ENCODE measurements around the gene MKNK2. TPM values are rescaled to one million over a fixed set of nuclear protein-coding genes. Genes with fewer than 3 reads are reported as not detected.

The MKNK2 gene
- total RNA-seq, 1 experiment from 2014 or later: 271 TPM

DNA sequence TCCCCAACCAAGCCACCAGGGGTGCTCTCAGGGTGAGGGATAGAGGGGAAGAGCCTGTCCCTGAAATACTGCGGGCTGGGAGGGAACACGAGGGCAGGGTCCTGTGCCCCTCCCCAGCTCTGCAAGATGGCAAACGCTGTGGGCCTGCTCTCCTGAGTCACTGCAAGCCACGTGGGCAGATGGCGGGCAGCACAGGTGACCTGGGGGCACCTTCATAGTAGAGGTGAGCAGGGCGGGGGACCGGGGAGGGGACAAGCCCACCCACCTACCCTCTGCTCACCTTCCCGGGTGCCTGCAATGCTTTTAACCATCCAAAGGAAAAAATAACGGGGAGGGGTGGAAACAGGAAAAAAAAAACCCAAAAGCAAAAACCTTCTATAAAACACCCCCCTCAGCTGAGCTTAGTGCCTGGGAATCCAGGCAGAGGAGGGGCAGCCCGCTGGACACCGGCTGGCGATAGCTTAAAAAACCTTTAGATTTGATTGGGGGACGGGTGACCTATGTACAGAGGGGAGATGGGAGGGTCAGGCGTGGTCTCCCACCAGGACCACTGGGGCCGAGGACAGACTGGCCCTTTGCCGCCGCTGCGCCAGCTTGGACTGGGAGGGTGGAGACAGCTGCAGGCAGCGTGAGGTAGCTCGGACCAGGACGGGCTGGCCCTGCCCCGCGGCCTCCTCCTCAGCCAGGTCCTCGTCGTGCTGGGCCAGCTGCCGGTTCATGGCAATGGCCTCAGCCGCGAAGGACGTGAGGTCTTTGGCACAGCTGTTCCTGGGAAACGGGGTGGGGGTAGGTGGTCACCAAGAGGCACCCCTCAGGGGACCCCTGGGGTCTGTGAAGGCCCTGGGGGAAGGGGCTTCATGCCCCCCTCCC, 11.7 kb downstream of the MKNK2 start:
- ATAC-seq (no peak), DNase-seq (ENCODE audit: low read depth, low spot score) (no peak)
- Histone ChIP-seq H3K27ac (ENCODE audit: low read depth, low read length) (no peak overlapping the region), H3K36me3 (ENCODE audit: control insufficient read depth in 1 of 2, insufficient read depth in 2 of 2, low read length in 2 of 2) (peaks cover 14 to 26% of the 10 kb centered on the region in 2 experiments; a peak in 2 of 4 replicates), H3K79me2 (ENCODE audit: insufficient read depth, low read length) (peaks cover 11% of the 10 kb centered on the region; the same call in 1 of the 2 replicates), H3K4me1 (ENCODE audit: control insufficient read depth in 1 of 2, insufficient read depth in 2 of 2, low read length in 2 of 2) (peaks cover 26 to 46% of the 10 kb centered on the region in 2 experiments), H3K9me3 (ENCODE audit: control insufficient read depth in 1 of 2, insufficient read depth in 1 of 2, low read depth in 1 of 2, low read length in 2 of 2) (peaks cover 0 to 11% of the 10 kb centered on the region in 2 experiments; a peak in 1 of 4 replicates), H3K9me2 (ENCODE audit: insufficient read depth) (no peaks in the 10 kb centered on the region), H3K9ac (ENCODE audit: low read length) (no peak overlapping the region), H3K27me3 (ENCODE audit: insufficient read depth, low read length) (no peaks in the 10 kb centered on the region), H3K4me2 (ENCODE audit: low read length) (no peak overlapping the region), H4K20me1 (ENCODE audit: insufficient read depth) (no peaks in the 10 kb centered on the region), H2AFZ (ENCODE audit: low read depth, low read length, poor library complexity, severe bottlenecking) (no peak overlapping the region), H3K4me3 (replicated peaks in 1 of 2; ENCODE audit: low read depth in 1 of 2, low read length in 2 of 2) (no peak overlapping the region)
- TF ChIP-seq RAD21 (IDR thresholded peaks at IDR 0.05; ENCODE audit: low read depth) (no peak), SIN3A (IDR thresholded peaks at IDR 0.05; ENCODE audit: low read depth) (peak; percentile 18; the same call in 1 of the 2 replicates)
- CTCF ChIA-PET: no interaction called here
- RAD21 ChIA-PET (ENCODE audit: low non-redundant PET in 1 of 2, low total read pairs in 2 of 2, uncharacterized antibody in 2 of 2, unreplicated experiment in 2 of 2): interaction anchor here in 1 of 2 experiments (0.6 kb wide), 1 partner anchor 16 kb away, joined by 3 read pairs; no protein-coding TSS in a partner anchor
- intact Hi-C loops (cut with micrococcal nuclease): no loop called here
- no TSS peak for BruUV-seq (replicated peaks)
- POLR2A ChIA-PET: interaction anchor here (0.6 to 4.2 kb wide), 2 partner anchors 10 to 14 kb away, joined by 3 to 39 read pairs; no protein-coding TSS in a partner anchor

DNA sequence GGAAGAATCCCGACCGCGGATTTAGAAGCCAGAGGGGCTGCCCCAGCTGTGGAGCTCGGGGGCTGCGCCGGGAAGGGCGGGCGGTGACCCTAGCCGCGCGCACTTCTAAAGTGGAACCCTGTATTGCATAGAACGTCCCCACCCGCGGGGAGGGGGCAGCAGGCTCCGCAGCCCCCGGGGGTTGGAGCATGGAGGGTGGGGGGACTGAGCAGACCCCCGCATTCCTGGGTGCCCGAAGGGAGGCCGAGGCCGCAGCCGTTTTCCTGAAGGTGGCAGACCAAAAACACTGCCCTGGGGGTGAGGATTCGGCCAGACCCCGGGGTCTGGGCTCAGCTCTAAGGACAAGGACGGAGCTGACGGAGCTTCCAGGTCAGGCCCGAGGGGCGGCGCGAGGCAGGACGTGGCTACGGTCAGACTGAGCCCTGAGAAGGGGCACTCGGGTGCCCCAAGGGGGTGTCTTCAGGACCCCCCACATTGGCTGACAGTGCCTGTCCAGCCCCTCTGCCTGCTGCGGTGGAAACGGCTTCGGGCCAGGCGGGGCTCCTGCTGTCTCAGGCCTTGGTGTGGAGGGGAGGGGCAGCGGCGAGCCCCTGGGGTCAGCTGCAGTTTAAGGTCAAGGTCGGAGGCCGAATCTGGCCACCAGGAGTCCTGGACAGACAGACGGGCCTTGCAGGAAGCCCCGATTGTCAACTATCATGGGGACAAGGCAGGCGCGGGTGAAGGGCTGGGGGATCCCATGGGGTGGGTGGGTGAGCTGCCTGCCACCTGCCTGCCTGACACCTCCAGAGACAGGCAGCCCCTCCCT, 12.6 kb downstream of the MKNK2 start:
- ATAC-seq (no peak), DNase-seq (ENCODE audit: low read depth, low spot score) (no peak)
- H3K27me3 ChIP-seq (ENCODE audit: insufficient read depth, low read length): no peaks in the 10 kb centered on the region
- no peak overlapping the region for H3K4me3 ChIP-seq (replicated peaks in 1 of 2; ENCODE audit: low read depth in 1 of 2, low read length in 2 of 2)
- BruUV-seq (replicated peaks): TSS peak; percentile 14
- RAD21 ChIA-PET (ENCODE audit: low non-redundant PET in 1 of 2, low total read pairs in 2 of 2, uncharacterized antibody in 2 of 2, unreplicated experiment in 2 of 2): interaction anchor here in 1 of 2 experiments (0.6 kb wide), 1 partner anchor 15 kb away, joined by 3 read pairs; no protein-coding TSS in a partner anchor
- H3K9ac ChIP-seq (ENCODE audit: low read length): no peak overlapping the region
- CTCF ChIA-PET: no interaction called here
- peaks cover 34 to 50% of the 10 kb centered on the region in 2 experiments for H3K4me1 ChIP-seq (ENCODE audit: control insufficient read depth in 1 of 2, insufficient read depth in 2 of 2, low read length in 2 of 2)
- peaks cover 10% of the 10 kb centered on the region; the same call in 1 of the 2 replicates for H3K79me2 ChIP-seq (ENCODE audit: insufficient read depth, low read length)
- peaks cover 14 to 26% of the 10 kb centered on the region in 2 experiments; a peak in 2 of 4 replicates for H3K36me3 ChIP-seq (ENCODE audit: control insufficient read depth in 1 of 2, insufficient read depth in 2 of 2, low read length in 2 of 2)
- peaks cover 0 to 11% of the 10 kb centered on the region in 2 experiments; a peak in 1 of 4 replicates for H3K9me3 ChIP-seq (ENCODE audit: control insufficient read depth in 1 of 2, insufficient read depth in 1 of 2, low read depth in 1 of 2, low read length in 2 of 2)
- TF ChIP-seq RAD21 (IDR thresholded peaks at IDR 0.05; ENCODE audit: low read depth) (no peak), SIN3A (IDR thresholded peaks at IDR 0.05; ENCODE audit: low read depth) (peak; percentile 26; the same call in 1 of the 2 replicates)
- H3K9me2 ChIP-seq (ENCODE audit: insufficient read depth): no peaks in the 10 kb centered on the region
- no peaks in the 10 kb centered on the region for H4K20me1 ChIP-seq (ENCODE audit: insufficient read depth)
- intact Hi-C loops (cut with micrococcal nuclease): no loop called here
- no peak overlapping the region for H3K4me2 ChIP-seq (ENCODE audit: low read length)
- H2AFZ ChIP-seq (ENCODE audit: low read depth, low read length, poor library complexity, severe bottlenecking): no peak overlapping the region
- POLR2A ChIA-PET: interaction anchor here (0.6 kb wide), 1 partner anchor 11 kb away, joined by 3 read pairs; no protein-coding TSS in a partner anchor
- H3K27ac ChIP-seq (ENCODE audit: low read depth, low read length): no peak overlapping the region
